ENCODE results near the gene LRCH3. TPM values are rescaled to one million over a fixed set of nuclear protein-coding genes. Genes with fewer than 3 reads are reported as not detected.
A peak's percentile ranks its signal among the peaks of the same experiment; 100 is the strongest.

Gene LRCH3
- total and polyA plus RNA-seq, 2 of the 13 experiments (the other 11 are each of a cell fraction or from before 2014, with no cell fraction given), result 25.5 to 103 TPM

GRCh38 chr3:197880491-197881269 is 89.6 kb downstream of the LRCH3 start (continued):
- TF ChIP-seq, protein P1, sequence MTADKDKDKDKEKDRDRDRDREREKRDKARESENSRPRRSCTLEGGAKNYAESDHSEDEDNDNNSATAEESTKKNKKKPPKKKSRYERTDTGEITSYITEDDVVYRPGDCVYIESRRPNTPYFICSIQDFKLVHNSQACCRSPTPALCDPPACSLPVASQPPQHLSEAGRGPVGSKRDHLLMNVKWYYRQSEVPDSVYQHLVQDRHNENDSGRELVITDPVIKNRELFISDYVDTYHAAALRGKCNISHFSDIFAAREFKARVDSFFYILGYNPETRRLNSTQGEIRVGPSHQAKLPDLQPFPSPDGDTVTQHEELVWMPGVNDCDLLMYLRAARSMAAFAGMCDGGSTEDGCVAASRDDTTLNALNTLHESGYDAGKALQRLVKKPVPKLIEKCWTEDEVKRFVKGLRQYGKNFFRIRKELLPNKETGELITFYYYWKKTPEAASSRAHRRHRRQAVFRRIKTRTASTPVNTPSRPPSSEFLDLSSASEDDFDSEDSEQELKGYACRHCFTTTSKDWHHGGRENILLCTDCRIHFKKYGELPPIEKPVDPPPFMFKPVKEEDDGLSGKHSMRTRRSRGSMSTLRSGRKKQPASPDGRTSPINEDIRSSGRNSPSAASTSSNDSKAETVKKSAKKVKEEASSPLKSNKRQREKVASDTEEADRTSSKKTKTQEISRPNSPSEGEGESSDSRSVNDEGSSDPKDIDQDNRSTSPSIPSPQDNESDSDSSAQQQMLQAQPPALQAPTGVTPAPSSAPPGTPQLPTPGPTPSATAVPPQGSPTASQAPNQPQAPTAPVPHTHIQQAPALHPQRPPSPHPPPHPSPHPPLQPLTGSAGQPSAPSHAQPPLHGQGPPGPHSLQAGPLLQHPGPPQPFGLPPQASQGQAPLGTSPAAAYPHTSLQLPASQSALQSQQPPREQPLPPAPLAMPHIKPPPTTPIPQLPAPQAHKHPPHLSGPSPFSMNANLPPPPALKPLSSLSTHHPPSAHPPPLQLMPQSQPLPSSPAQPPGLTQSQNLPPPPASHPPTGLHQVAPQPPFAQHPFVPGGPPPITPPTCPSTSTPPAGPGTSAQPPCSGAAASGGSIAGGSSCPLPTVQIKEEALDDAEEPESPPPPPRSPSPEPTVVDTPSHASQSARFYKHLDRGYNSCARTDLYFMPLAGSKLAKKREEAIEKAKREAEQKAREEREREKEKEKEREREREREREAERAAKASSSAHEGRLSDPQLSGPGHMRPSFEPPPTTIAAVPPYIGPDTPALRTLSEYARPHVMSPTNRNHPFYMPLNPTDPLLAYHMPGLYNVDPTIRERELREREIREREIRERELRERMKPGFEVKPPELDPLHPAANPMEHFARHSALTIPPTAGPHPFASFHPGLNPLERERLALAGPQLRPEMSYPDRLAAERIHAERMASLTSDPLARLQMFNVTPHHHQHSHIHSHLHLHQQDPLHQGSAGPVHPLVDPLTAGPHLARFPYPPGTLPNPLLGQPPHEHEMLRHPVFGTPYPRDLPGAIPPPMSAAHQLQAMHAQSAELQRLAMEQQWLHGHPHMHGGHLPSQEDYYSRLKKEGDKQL (CRISPR knock-in tag; IDR thresholded peaks at IDR 0.05; ENCODE audit: low read depth), result peak; percentile 98
- TF ChIP-seq SOX13 (IDR thresholded peaks at IDR 0.05) (peak; percentile 65; the same call in 1 of the 2 replicates), SOX13 (CRISPR knock-in tag; conservative IDR thresholded peaks at IDR 0.05 in 1 of 2, IDR thresholded peaks at IDR 0.05 in 1 of 2) (peak in 1 of 2 experiments; percentile 96; a peak in 2 of 4 replicates), MBD4 (IDR thresholded peaks at IDR 0.05; ENCODE audit: borderline replicate concordance, low read length) (peak; percentile 90; the same call in 1 of the 2 replicates), ZSCAN25 (CRISPR knock-in tag; IDR thresholded peaks at IDR 0.05) (peak; percentile 64; the same call in 1 of the 2 replicates), POLR2A (IDR thresholded peaks at IDR 0.05; ENCODE audit: insufficient read depth in 1 of 2, low read depth in 2 of 2, low read length in 2 of 2) (no peak), ZNF629 (CRISPR knock-in tag; conservative IDR thresholded peaks at IDR 0.05) (peak; percentile 12; the same call in 1 of the 2 replicates), ZNF34 (CRISPR knock-in tag; IDR thresholded peaks at IDR 0.05; ENCODE audit: borderline replicate concordance) (no peak), BCL6 (CRISPR knock-in tag; IDR thresholded peaks at IDR 0.05) (peak; percentile 92), PATZ1 (CRISPR knock-in tag; IDR thresholded peaks at IDR 0.05) (peak; percentile 97), MED1 (CRISPR knock-in tag; IDR thresholded peaks at IDR 0.05) (peak; percentile 67), JUNB (CRISPR knock-in tag; IDR thresholded peaks at IDR 0.05; ENCODE audit: borderline replicate concordance) (no peak), SMAD3 (CRISPR knock-in tag; IDR thresholded peaks at IDR 0.05) (peak; percentile 61; the same call in 1 of the 2 replicates), POGZ (CRISPR knock-in tag; IDR thresholded peaks at IDR 0.05) (peak; percentile 64; the same call in 1 of the 2 replicates), PITX1 (CRISPR knock-in tag; IDR thresholded peaks at IDR 0.05) (peak; percentile 90), MLX (CRISPR knock-in tag; IDR thresholded peaks at IDR 0.05) (peak; percentile 74)
- TF ChIP-seq, protein P2, sequence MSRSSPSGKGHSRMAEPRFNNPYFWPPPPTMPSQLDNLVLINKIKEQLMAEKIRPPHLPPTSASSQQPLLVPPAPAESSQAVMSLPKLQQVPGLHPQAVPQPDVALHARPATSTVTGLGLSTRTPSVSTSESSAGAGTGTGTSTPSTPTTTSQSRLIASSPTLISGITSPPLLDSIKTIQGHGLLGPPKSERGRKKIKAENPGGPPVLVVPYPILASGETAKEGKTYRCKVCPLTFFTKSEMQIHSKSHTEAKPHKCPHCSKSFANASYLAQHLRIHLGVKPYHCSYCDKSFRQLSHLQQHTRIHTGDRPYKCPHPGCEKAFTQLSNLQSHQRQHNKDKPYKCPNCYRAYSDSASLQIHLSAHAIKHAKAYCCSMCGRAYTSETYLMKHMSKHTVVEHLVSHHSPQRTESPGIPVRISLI (CRISPR knock-in tag; IDR thresholded peaks at IDR 0.05; ENCODE audit: borderline replicate concordance), result peak; percentile 77; the same call in 1 of the 2 replicates
- TF ChIP-seq, protein P3, sequence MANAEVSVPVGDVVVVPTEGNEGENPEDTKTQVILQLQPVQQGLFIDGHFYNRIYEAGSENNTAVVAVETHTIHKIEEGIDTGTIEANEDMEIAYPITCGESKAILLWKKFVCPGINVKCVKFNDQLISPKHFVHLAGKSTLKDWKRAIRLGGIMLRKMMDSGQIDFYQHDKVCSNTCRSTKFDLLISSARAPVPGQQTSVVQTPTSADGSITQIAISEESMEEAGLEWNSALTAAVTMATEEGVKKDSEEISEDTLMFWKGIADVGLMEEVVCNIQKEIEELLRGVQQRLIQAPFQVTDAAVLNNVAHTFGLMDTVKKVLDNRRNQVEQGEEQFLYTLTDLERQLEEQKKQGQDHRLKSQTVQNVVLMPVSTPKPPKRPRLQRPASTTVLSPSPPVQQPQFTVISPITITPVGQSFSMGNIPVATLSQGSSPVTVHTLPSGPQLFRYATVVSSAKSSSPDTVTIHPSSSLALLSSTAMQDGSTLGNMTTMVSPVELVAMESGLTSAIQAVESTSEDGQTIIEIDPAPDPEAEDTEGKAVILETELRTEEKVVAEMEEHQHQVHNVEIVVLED (CRISPR knock-in tag; IDR thresholded peaks at IDR 0.05; ENCODE audit: borderline replicate concordance), result 0 out of 2 replicates have a peak, but pooled peaks have one; percentile 36
